Measurements from ENCODE around the gene MUSTN1. TPM values are rescaled to one million over a fixed set of nuclear protein-coding genes. Genes with fewer than 3 reads are reported as not detected.

The MUSTN1 gene
- total RNA-seq, 1 donor: 1.4 TPM

DNA sequence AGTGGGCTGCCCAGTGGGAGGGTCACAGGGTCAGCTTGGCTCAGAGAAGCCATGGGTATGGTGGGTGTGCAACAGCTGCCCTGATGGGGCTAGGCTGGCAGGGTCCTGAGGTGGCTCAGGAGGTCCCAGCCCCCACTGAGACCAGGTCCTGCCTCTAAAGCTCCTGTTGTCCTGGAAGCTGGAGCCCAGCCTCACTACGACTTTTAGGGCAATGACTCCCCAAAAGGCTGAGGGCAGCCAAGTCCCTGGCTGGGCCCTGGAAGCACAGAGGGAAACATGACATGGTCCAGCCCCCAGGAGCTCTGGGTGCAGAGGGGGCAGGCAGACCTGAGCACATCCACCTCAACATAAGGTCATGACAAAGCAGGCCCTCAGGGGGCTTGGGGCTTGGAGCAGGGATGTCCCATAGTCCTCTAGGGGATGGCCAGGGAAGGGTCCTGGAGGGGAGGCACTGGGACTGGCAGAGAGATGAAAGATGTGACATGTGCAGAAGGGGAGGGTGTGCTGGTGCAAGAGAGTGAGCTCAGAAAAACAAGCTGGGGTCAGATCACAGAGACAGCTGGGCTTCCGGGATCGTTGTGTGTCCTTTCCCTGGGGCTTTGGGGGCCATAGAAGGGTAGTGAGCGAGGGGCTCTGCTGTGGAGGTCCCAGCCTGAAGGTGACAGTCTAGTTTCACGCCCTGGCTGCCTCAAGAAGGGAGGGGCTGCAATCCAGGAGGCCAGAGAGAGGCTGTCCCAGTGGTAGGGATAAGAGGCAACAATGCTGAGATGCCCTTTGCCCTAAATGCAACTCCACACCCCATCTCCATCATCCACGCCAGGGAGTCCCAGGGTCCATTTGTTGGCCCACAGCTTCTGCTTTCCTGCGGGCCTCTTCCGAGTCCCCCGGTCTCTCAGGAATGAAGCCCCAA lies 40.9 kb downstream of the MUSTN1 start:
- no peaks in the 10 kb centered on the region for H3K36me3 ChIP-seq (ENCODE audit: insufficient read depth, low read length)
- H3K4me3 ChIP-seq (ENCODE audit: insufficient read depth, low read length): no peak overlapping the region
- H3K27me3 ChIP-seq (ENCODE audit: insufficient read depth, low read length): peaks cover 5% of the 10 kb centered on the region
- TF ChIP-seq, protein P1, sequence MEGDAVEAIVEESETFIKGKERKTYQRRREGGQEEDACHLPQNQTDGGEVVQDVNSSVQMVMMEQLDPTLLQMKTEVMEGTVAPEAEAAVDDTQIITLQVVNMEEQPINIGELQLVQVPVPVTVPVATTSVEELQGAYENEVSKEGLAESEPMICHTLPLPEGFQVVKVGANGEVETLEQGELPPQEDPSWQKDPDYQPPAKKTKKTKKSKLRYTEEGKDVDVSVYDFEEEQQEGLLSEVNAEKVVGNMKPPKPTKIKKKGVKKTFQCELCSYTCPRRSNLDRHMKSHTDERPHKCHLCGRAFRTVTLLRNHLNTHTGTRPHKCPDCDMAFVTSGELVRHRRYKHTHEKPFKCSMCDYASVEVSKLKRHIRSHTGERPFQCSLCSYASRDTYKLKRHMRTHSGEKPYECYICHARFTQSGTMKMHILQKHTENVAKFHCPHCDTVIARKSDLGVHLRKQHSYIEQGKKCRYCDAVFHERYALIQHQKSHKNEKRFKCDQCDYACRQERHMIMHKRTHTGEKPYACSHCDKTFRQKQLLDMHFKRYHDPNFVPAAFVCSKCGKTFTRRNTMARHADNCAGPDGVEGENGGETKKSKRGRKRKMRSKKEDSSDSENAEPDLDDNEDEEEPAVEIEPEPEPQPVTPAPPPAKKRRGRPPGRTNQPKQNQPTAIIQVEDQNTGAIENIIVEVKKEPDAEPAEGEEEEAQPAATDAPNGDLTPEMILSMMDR (IDR thresholded peaks at IDR 0.05; ENCODE audit: extremely low read depth, low read depth, low read length): no peak
- H3K27ac ChIP-seq (ENCODE audit: low read depth, low read length): no peak overlapping the region
- H3K4me1 ChIP-seq (ENCODE audit: insufficient read depth, low read length): no peaks in the 10 kb centered on the region
- H3K4me2 ChIP-seq (ENCODE audit: insufficient read depth, low read length): no peak overlapping the region
- H4K20me1 ChIP-seq (ENCODE audit: insufficient read depth, low read length): no peaks in the 10 kb centered on the region
- peak overlapping the region; percentile 47 for H2AFZ ChIP-seq (ENCODE audit: low read length)
- peak; percentile 81 for DNase-seq (ENCODE audit: insufficient read length, low spot score, missing footprints)
- no peaks in the 10 kb centered on the region for H3K79me2 ChIP-seq (ENCODE audit: insufficient read depth, low read length)
- no peaks in the 10 kb centered on the region for H3K9me3 ChIP-seq (ENCODE audit: low read depth, low read length)

DNA sequence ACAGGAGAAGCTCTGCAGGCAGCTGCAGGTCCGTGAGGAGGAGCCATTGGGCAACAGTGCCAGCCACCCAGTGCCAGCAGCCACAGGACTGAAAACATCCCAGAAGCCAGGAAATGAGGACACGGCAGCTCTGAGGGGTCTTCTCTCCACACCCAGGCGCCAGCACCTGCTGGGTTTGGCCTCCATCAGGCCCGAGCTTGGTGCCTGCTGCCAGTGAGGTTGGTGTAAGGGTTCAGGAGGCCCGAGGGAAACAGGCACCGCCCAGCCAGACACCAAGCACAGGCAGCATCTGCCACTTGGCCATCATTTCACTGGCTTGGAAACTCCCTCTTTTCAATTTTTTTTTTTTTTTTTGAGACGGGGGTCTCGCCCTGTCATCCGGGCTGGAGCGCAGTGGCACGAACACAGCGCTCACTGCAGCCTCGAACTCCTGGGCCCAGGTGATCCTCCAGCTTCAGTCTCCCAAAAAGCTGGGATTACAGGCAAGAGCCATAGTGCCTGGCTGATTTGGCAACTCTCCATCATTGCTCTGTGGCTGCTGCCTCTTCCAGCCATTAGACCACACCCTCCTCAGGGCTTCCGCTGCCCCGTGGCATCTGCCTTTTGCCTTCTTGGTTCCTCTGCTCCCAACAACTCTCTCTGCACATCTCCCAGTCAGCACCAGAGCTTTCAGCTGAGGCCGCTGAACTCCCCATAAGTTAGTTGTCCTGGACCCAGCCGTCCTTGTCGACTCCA lies 41.7 kb downstream of the MUSTN1 start:
- Histone ChIP-seq H4K20me1 (ENCODE audit: insufficient read depth, low read length) (no peaks in the 10 kb centered on the region), H3K4me2 (ENCODE audit: insufficient read depth, low read length) (no peak overlapping the region), H3K4me1 (ENCODE audit: insufficient read depth, low read length) (no peaks in the 10 kb centered on the region), H3K36me3 (ENCODE audit: insufficient read depth, low read length) (no peaks in the 10 kb centered on the region), H3K79me2 (ENCODE audit: insufficient read depth, low read length) (no peaks in the 10 kb centered on the region), H3K27me3 (ENCODE audit: insufficient read depth, low read length) (peaks cover 5% of the 10 kb centered on the region), H3K9me3 (ENCODE audit: low read depth, low read length) (no peaks in the 10 kb centered on the region), H3K27ac (ENCODE audit: low read depth, low read length) (no peak overlapping the region), H2AFZ (ENCODE audit: low read length) (no peak overlapping the region), H3K4me3 (ENCODE audit: insufficient read depth, low read length) (no peak overlapping the region)
- peak; percentile 80 for DNase-seq (ENCODE audit: insufficient read length, low spot score, missing footprints)
- TF ChIP-seq, protein P1 (IDR thresholded peaks at IDR 0.05; ENCODE audit: extremely low read depth, low read depth, low read length): no peak

DNA sequence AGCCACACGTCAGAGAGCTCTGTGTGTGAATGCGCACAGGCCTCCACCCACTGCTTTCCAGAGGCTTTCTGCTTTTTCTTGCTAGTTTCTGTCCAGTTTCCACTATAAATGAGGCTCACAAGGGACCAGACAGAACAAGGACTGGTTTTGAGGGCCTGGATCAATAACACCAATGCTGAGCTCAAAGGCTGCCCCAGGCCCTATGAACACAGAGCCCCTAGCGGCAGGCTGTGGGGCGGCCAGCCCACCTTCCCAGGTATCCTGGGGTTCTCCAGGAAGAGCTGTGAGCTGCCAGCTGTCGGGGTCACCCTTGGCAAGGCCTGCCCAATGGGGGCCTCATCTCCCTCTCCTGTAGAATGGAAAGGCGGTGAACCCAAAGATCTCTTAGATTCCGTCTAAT lies 42.4 kb downstream of the MUSTN1 start:
- Histone ChIP-seq H3K4me3 (ENCODE audit: insufficient read depth, low read length) (no peak overlapping the region), H3K27me3 (ENCODE audit: insufficient read depth, low read length) (peaks cover 5% of the 10 kb centered on the region), H3K27ac (ENCODE audit: low read depth, low read length) (no peak overlapping the region), H3K9me3 (ENCODE audit: low read depth, low read length) (no peaks in the 10 kb centered on the region), H4K20me1 (ENCODE audit: insufficient read depth, low read length) (no peaks in the 10 kb centered on the region), H2AFZ (ENCODE audit: low read length) (no peak overlapping the region), H3K36me3 (ENCODE audit: insufficient read depth, low read length) (no peaks in the 10 kb centered on the region), H3K79me2 (ENCODE audit: insufficient read depth, low read length) (no peaks in the 10 kb centered on the region), H3K4me1 (ENCODE audit: insufficient read depth, low read length) (no peaks in the 10 kb centered on the region), H3K4me2 (ENCODE audit: insufficient read depth, low read length) (no peak overlapping the region)
- DNase-seq (ENCODE audit: insufficient read length, low spot score, missing footprints): no peak
- TF ChIP-seq, protein P1 (IDR thresholded peaks at IDR 0.05; ENCODE audit: extremely low read depth, low read depth, low read length): no peak

DNA sequence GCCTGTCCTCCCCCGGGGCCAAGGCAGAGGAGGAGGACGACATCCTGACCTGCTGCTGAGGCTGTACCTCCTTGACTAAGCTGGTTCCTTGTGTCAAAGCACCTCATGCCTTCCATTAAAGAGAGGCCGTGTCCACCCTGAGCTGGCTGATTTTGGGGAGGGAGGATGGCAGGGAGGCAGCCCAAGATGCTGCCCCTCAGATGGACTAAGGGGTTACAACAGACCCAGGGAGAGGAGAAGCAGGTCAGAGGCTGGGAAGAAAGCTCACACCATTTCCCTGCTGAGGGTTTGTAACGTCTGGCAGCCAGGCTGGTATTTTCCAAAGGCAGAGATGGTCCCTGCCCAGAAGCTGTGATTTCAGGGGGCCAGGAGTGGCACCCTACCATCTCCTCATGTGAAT lies 42.9 kb downstream of the MUSTN1 start:
- TF ChIP-seq, protein P1 (IDR thresholded peaks at IDR 0.05; ENCODE audit: extremely low read depth, low read depth, low read length): no peak
- Histone ChIP-seq H3K79me2 (ENCODE audit: insufficient read depth, low read length) (no peaks in the 10 kb centered on the region), H3K4me3 (ENCODE audit: insufficient read depth, low read length) (no peak overlapping the region), H3K4me1 (ENCODE audit: insufficient read depth, low read length) (no peaks in the 10 kb centered on the region), H3K27ac (ENCODE audit: low read depth, low read length) (no peak overlapping the region), H3K36me3 (ENCODE audit: insufficient read depth, low read length) (no peaks in the 10 kb centered on the region), H2AFZ (ENCODE audit: low read length) (no peak overlapping the region), H3K4me2 (ENCODE audit: insufficient read depth, low read length) (no peak overlapping the region), H3K27me3 (ENCODE audit: insufficient read depth, low read length) (peaks cover 6% of the 10 kb centered on the region), H4K20me1 (ENCODE audit: insufficient read depth, low read length) (no peaks in the 10 kb centered on the region), H3K9me3 (ENCODE audit: low read depth, low read length) (no peaks in the 10 kb centered on the region)
- DNase-seq (ENCODE audit: insufficient read length, low spot score, missing footprints): peak; percentile 72

Measured in osteoblast (primary cell).